HCT116 (cell line): Measurements from ENCODE around the gene THSD4. TPM values are rescaled to one million over a fixed set of nuclear protein-coding genes. Genes with fewer than 3 reads are reported as not detected.
A peak's percentile ranks its signal among the peaks of the same experiment; 100 is the strongest.

Experiments used
- ATAC-seq: fragments of 200-7000 bp; cut with Tn5 transposase; 2 replicates; pipeline ENCODE4 v1.9.1; 2020; ENCODE audit warnings: mild to moderate bottlenecking, moderate library complexity
- BruUV-seq: library from RNA; stranded (reverse); fragments of 400-500 nt; replicated peaks from 2 replicates; lab custom pipeline; 2021; lab: Mats Ljungman, UMichigan
- CTCF ChIA-PET: fragments of 300-600 bp; sonication (Branson Sonifier 250); formaldehyde crosslinking; loops from one replicate; lab custom pipeline; 2021; ENCODE audit warnings: antibody characterized with exemption; lab: Charles Lee
- POLR2A ChIA-PET: fragments of 300-600, 350-600 bp; sonication (Branson Sonifier 250); formaldehyde crosslinking; loops from one replicate; lab custom pipeline; 2021; ENCODE audit warnings: antibody characterized with exemption; lab: Charles Lee
- RAD21 ChIA-PET, 2 experiments: fragments of 300-600 bp; sonication (Branson Sonifier 250); formaldehyde crosslinking; loops; one replicate each; lab custom pipeline; 2023; ENCODE audit warnings: low total read pairs in 2 of 2; ENCODE audit not compliant: uncharacterized antibody in 2 of 2, unreplicated experiment in 2 of 2, low non-redundant PET in 1 of 2; lab: Charles Lee
- DNase-seq: peaks from one replicate; pipeline ENCODE4 v3.0.0-alpha.2; 2010; ENCODE audit warnings: low read depth, low spot score
- H2AFZ ChIP-seq: fragments of 200-600 bp; shearing (Covaris generic), sonication (generic); 2 replicates; pipeline ENCODE4 v1.6.1; 2017; ENCODE audit warnings: low read depth, mixed run types, mixed read lengths, antibody characterized with exemption, low read length; ENCODE audit not compliant: poor library complexity, severe bottlenecking
- H3K27ac ChIP-seq: 2 replicates; pipeline ENCODE4 v1.5.1; 2012; ENCODE audit warnings: low read depth, low read length
- H3K27me3 ChIP-seq: fragments of 200-600 bp; sonication (generic); 2 replicates; pipeline ENCODE4 v1.6.1; 2016; ENCODE audit warnings: mixed run types, low read length, mixed read lengths; ENCODE audit not compliant: insufficient read depth
- H3K36me3 ChIP-seq, 2 experiments: fragments of 200-500 bp in 1 of 2; fragments of 200-600 bp in 1 of 2; sonication (Bioruptor generic) in 1 of 2; sonication (generic) in 1 of 2; 2 replicates each; pipeline versions ENCODE4 v1.5.1 to v1.6.1; 2014 to 2016; ENCODE audit warnings: low read length in 2 of 2, inconsistent platforms in 1 of 2, mixed read lengths in 1 of 2, mixed run types in 1 of 2; ENCODE audit not compliant: insufficient read depth in 2 of 2, control insufficient read depth in 1 of 2
- H3K4me1 ChIP-seq, 2 experiments: fragments of 200-600 bp in 1 of 2; sonication (generic) in 1 of 2; 2 replicates each; pipeline versions ENCODE4 v1.5.1 to v1.6.1; 2012 to 2017; ENCODE audit warnings: low read length in 2 of 2, inconsistent platforms in 1 of 2, mild to moderate bottlenecking in 1 of 2, mixed read lengths in 1 of 2, mixed run types in 1 of 2, moderate library complexity in 1 of 2; ENCODE audit not compliant: insufficient read depth in 2 of 2, control insufficient read depth in 1 of 2
- H3K4me2 ChIP-seq: fragments of 200-600 bp; sonication (generic); 2 replicates; pipeline ENCODE4 v1.6.1; 2017; ENCODE audit warnings: mixed run types, low read length, mixed read lengths
- H3K4me3 ChIP-seq, 2 experiments: fragments of 200-600 bp in 1 of 2; sonication (generic) in 1 of 2; replicated peaks in 1 of 2; 2 replicates each; pipeline ENCODE4 v1.5.1; 2011 to 2016; ENCODE audit warnings: low read length in 2 of 2, control low read depth in 1 of 2, low read depth in 1 of 2, mild to moderate bottlenecking in 1 of 2, mixed read lengths in 1 of 2, mixed run types in 1 of 2
- H3K79me2 ChIP-seq: fragments of 200-600 bp; sonication (generic); 2 replicates; pipeline ENCODE4 v1.6.1; 2017; ENCODE audit warnings: mild to moderate bottlenecking, mixed run types, low read length, moderate library complexity, mixed read lengths; ENCODE audit not compliant: insufficient read depth
- H3K9ac ChIP-seq: fragments of 200-600 bp; sonication (generic); 2 replicates; pipeline ENCODE4 v1.6.1; 2016; ENCODE audit warnings: low read length, mixed read lengths
- H3K9me2 ChIP-seq: fragments of 200-600 bp; sonication (generic), shearing (Covaris generic); 2 replicates; pipeline ENCODE4 v1.6.1; 2017; ENCODE audit warnings: mixed run types, mild to moderate bottlenecking, moderate library complexity; ENCODE audit not compliant: insufficient read depth
- H3K9me3 ChIP-seq, 2 experiments: fragments of 200-500 bp in 1 of 2; fragments of 200-600 bp in 1 of 2; sonication (Bioruptor generic) in 1 of 2; sonication (generic) in 1 of 2; 2 replicates each; pipeline ENCODE4 v1.6.1; 2014 to 2017; ENCODE audit warnings: low read length in 2 of 2, mixed read lengths in 2 of 2, inconsistent platforms in 1 of 2, low read depth in 1 of 2, mild to moderate bottlenecking in 1 of 2, mixed run types in 1 of 2, moderate library complexity in 1 of 2; ENCODE audit not compliant: control insufficient read depth in 1 of 2, insufficient read depth in 1 of 2
- H4K20me1 ChIP-seq: fragments of 200-600 bp; sonication (generic), shearing (Covaris generic); 2 replicates; pipeline ENCODE4 v1.6.1; 2017; ENCODE audit warnings: mixed run types, mild to moderate bottlenecking, moderate library complexity; ENCODE audit not compliant: insufficient read depth
- CBX3 ChIP-seq: IDR thresholded peaks from 2 replicates; pipeline ENCODE4 v1.6.1; 2012; ENCODE audit warnings: low read depth
- ELF1 ChIP-seq: IDR thresholded peaks from 2 replicates; pipeline ENCODE4 v1.6.1; 2012; ENCODE audit warnings: low read depth, borderline replicate concordance
- JUND ChIP-seq: IDR thresholded peaks from 2 replicates; pipeline ENCODE4 v1.6.1; 2012
- POLR2A ChIP-seq: IDR thresholded peaks from 2 replicates; pipeline ENCODE4 v1.7.0; 2011; ENCODE audit warnings: borderline replicate concordance; ENCODE audit not compliant: insufficient read depth, insufficient read length; ENCODE audit errors: extremely low read depth
- POLR2AphosphoS5 ChIP-seq: IDR thresholded peaks from 2 replicates; pipeline ENCODE4 v1.6.1; 2011; ENCODE audit warnings: mild to moderate bottlenecking, low read depth, low read length, moderate library complexity
- SIN3A ChIP-seq: IDR thresholded peaks from 2 replicates; pipeline ENCODE4 v1.6.1; 2012; ENCODE audit warnings: low read depth
- SRF ChIP-seq: IDR thresholded peaks from 2 replicates; pipeline ENCODE4 v1.6.1; 2012; ENCODE audit warnings: low read depth
- TCF7L2 ChIP-seq: IDR thresholded peaks from 2 replicates; pipeline ENCODE4 v1.7.0; 2011; ENCODE audit warnings: borderline replicate concordance, inconsistent platforms; ENCODE audit not compliant: insufficient read depth, insufficient read length; ENCODE audit errors: extremely low read depth
- YY1 ChIP-seq: IDR thresholded peaks from 2 replicates; pipeline ENCODE4 v1.6.1; 2011; ENCODE audit warnings: low read length, low read depth, moderate library complexity, mild to moderate bottlenecking; ENCODE audit not compliant: insufficient replicate concordance; ENCODE audit errors: extremely low read depth
- intact Hi-C: fragments of 100-400 bp; cut with micrococcal nuclease; formaldehyde crosslinking; loops from 2 replicates; pipeline ENCODE4 v1.10.0; 2022
- total RNA-seq: library from RNA; stranded (reverse); gene quantifications from one replicate; pipeline ENCODE4 v1.2.1, GENCODE V29; 2021; ENCODE audit not compliant: unreplicated experiment
- TF ChIP-seq, protein P1 (sequence below), 3 experiments: fragments of 200-600 bp in 1 of 3; sonication (generic) in 1 of 3; IDR thresholded peaks in 2 of 3; conservative IDR thresholded peaks in 1 of 3; 2 replicates each; pipeline ENCODE4 v1.5.1; 2012 to 2017; ENCODE audit warnings: low read depth in 2 of 3, low read length in 2 of 3, antibody characterized with exemption in 1 of 3, borderline replicate concordance in 1 of 3, control low read depth in 1 of 3, mild to moderate bottlenecking in 1 of 3, mixed read lengths in 1 of 3, mixed run types in 1 of 3, moderate library complexity in 1 of 3; ENCODE audit not compliant: insufficient read depth in 1 of 3

Gene THSD4
- total RNA-seq, 1 experiment from 2014 or later, result 30.5 TPM

DNA sequence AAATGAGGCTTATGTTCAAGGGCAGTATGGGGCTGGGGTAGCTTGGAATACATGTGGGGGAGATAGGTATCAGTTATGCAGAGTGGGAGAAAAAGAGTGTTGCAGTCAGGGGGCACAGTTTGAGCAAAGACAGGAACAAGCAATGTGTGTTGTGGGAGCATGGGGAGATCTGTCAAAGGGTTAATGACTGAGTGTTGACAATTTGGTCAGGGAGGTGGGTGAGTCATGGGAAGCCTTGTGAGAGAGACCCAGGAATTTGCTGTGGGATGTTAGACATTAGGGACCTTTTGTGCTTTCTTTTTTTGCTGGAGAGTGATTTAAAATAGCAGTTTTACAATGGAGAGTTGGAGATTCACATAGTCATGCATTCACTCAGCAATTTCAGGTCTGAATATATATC, 473.5 kb downstream of the THSD4 start:
- Histone ChIP-seq H2AFZ (no peak overlapping the region), H3K9me2 (0 out of 2 replicates have a peak, but pooled peaks cover 2% of the 10 kb centered on the region), H3K4me1 (peaks cover 6 to 7% of the 10 kb centered on the region in 2 experiments; a peak in 3 of 4 replicates), H4K20me1 (no peaks in the 10 kb centered on the region), H3K27ac (no peak overlapping the region), H3K36me3 (no peaks in the 10 kb centered on the region), H3K4me3 (no peak overlapping the region), H3K9me3 (no peaks in the 10 kb centered on the region), H3K4me2 (peak overlapping the region; percentile 38), H3K27me3 (no peaks in the 10 kb centered on the region), H3K79me2 (no peaks in the 10 kb centered on the region), H3K9ac (no peak overlapping the region)
- ChIA-PET CTCF (interaction anchor here (0.6 kb wide), 1 partner anchor 13 kb away, joined by 3 read pairs; no protein-coding TSS in a partner anchor), RAD21 (no interaction called here), POLR2A (no interaction called here)
- TF ChIP-seq, protein P1, sequence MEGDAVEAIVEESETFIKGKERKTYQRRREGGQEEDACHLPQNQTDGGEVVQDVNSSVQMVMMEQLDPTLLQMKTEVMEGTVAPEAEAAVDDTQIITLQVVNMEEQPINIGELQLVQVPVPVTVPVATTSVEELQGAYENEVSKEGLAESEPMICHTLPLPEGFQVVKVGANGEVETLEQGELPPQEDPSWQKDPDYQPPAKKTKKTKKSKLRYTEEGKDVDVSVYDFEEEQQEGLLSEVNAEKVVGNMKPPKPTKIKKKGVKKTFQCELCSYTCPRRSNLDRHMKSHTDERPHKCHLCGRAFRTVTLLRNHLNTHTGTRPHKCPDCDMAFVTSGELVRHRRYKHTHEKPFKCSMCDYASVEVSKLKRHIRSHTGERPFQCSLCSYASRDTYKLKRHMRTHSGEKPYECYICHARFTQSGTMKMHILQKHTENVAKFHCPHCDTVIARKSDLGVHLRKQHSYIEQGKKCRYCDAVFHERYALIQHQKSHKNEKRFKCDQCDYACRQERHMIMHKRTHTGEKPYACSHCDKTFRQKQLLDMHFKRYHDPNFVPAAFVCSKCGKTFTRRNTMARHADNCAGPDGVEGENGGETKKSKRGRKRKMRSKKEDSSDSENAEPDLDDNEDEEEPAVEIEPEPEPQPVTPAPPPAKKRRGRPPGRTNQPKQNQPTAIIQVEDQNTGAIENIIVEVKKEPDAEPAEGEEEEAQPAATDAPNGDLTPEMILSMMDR (IDR thresholded peaks at IDR 0.05 in 2 of 3, conservative IDR thresholded peaks at IDR 0.05 in 1 of 3; ENCODE audit: borderline replicate concordance in 1 of 3, insufficient read depth in 1 of 3, low read depth in 2 of 3, low read length in 2 of 3), result no peak
- TF ChIP-seq ELF1, result no peak
- no peak for TF ChIP-seq SRF
- TF ChIP-seq POLR2A, result no peak
- no peak for TF ChIP-seq CBX3
- no peak for TF ChIP-seq TCF7L2
- TF ChIP-seq SIN3A, result no peak
- TF ChIP-seq POLR2AphosphoS5, result no peak
- TF ChIP-seq JUND, result no peak
- no peak for TF ChIP-seq YY1
- ATAC-seq, result peak; percentile 77
- no peak for DNase-seq
- intact Hi-C loops, result no loop called here
- no TSS peak for BruUV-seq
